Mesenchymal stem cell (in vitro differentiated cells and primary cell): Measurements from ENCODE around the gene GRHPR.

Experiments used
- DNase-seq: peaks from one replicate; pipeline ENCODE4 v3.0.0-alpha.2; 2013
- H2AFZ ChIP-seq: one replicate; pipeline ENCODE4 v1.6.1; 2013; ENCODE audit warnings: low read depth, mild to moderate bottlenecking, control low read depth, inconsistent platforms, low read length, moderate library complexity
- H2AK5ac ChIP-seq: 2 replicates; pipeline ENCODE4 v1.6.1; 2013; ENCODE audit warnings: low read length, moderate library complexity, mild to moderate bottlenecking, inconsistent platforms; ENCODE audit not compliant: severe bottlenecking
- H2BK120ac ChIP-seq: one replicate; pipeline ENCODE4 v1.6.1; 2013; ENCODE audit warnings: low read depth, mild to moderate bottlenecking, inconsistent platforms, low read length, moderate library complexity
- H2BK12ac ChIP-seq, 2 experiments: one replicate each; pipeline ENCODE4 v1.6.1; 2013; ENCODE audit warnings: inconsistent platforms in 2 of 2, low read length in 2 of 2, mild to moderate bottlenecking in 2 of 2, moderate library complexity in 2 of 2, control low read depth in 1 of 2
- H2BK15ac ChIP-seq: one replicate; pipeline ENCODE4 v1.6.1; 2013; ENCODE audit warnings: mild to moderate bottlenecking, low read depth, inconsistent platforms; ENCODE audit not compliant: poor library complexity, severe bottlenecking
- H2BK5ac ChIP-seq: 2 replicates; pipeline ENCODE4 v1.6.1; 2013; ENCODE audit warnings: low read depth, mild to moderate bottlenecking, low read length, control low read depth, inconsistent platforms; ENCODE audit not compliant: poor library complexity, severe bottlenecking
- H3K14ac ChIP-seq, 2 experiments: one replicate each; pipeline ENCODE4 v1.6.1; 2013; ENCODE audit warnings: inconsistent platforms in 2 of 2, low read length in 2 of 2, control low read depth in 1 of 2, mild to moderate bottlenecking in 1 of 2, moderate library complexity in 1 of 2
- H3K18ac ChIP-seq, 2 experiments: one replicate each; pipeline ENCODE4 v1.6.1; 2013; ENCODE audit warnings: inconsistent platforms in 2 of 2, low read length in 2 of 2, control low read depth in 1 of 2, low read depth in 1 of 2, mild to moderate bottlenecking in 1 of 2
- H3K23ac ChIP-seq, 2 experiments: one replicate each; pipeline ENCODE4 v1.6.1; 2013; ENCODE audit warnings: inconsistent platforms in 2 of 2, low read length in 2 of 2, mild to moderate bottlenecking in 2 of 2, moderate library complexity in 2 of 2, control low read depth in 1 of 2
- H3K27ac ChIP-seq: 2 replicates; pipeline ENCODE4 v1.5.1; 2013; ENCODE audit warnings: mild to moderate bottlenecking, moderate library complexity, low read length, control low read depth, inconsistent platforms; ENCODE audit not compliant: poor library complexity, severe bottlenecking
- H3K27me3 ChIP-seq, 2 experiments: 2 replicates each; pipeline versions ENCODE4 v1.6.1 to v1.7.0; 2013; ENCODE audit warnings: low read length in 2 of 2, mild to moderate bottlenecking in 2 of 2, moderate library complexity in 2 of 2, control low read depth in 1 of 2, inconsistent platforms in 1 of 2; ENCODE audit not compliant: control insufficient read depth in 1 of 2, insufficient read depth in 1 of 2
- H3K36me3 ChIP-seq, 2 experiments: 2 replicates each; pipeline versions ENCODE4 v1.6.1 to v1.7.0; 2013; ENCODE audit warnings: low read length in 2 of 2, control low read depth in 1 of 2, inconsistent platforms in 1 of 2, low read depth in 1 of 2, mild to moderate bottlenecking in 1 of 2; ENCODE audit not compliant: insufficient read depth in 2 of 2, control insufficient read depth in 1 of 2
- H3K4ac ChIP-seq, 2 experiments: one replicate each; pipeline ENCODE4 v1.6.1; 2013; ENCODE audit warnings: inconsistent platforms in 2 of 2, low read length in 2 of 2, mild to moderate bottlenecking in 2 of 2, moderate library complexity in 2 of 2, control low read depth in 1 of 2, low read depth in 1 of 2
- H3K4me1 ChIP-seq: 2 replicates; pipeline ENCODE4 v1.6.1; 2013; ENCODE audit warnings: low read depth, low read length, control low read depth; ENCODE audit not compliant: control insufficient read depth, insufficient read depth
- H3K4me2 ChIP-seq: 2 replicates; pipeline ENCODE4 v1.6.1; 2013; ENCODE audit warnings: low read length, mild to moderate bottlenecking, inconsistent platforms; ENCODE audit not compliant: poor library complexity, severe bottlenecking
- H3K4me3 ChIP-seq, 2 experiments: 2 replicates each; pipeline versions ENCODE4 v1.5.1 to v1.7.0; 2013; ENCODE audit warnings: low read length in 2 of 2, mild to moderate bottlenecking in 2 of 2, control low read depth in 1 of 2, low read depth in 1 of 2; ENCODE audit not compliant: insufficient read depth in 1 of 2
- H3K79me1 ChIP-seq: replicated peaks from 2 replicates; pipeline ENCODE4 v1.6.1; 2013; ENCODE audit warnings: mild to moderate bottlenecking, control low read depth, low read length, inconsistent platforms; ENCODE audit not compliant: poor library complexity, severe bottlenecking
- H3K9ac ChIP-seq: 2 replicates; pipeline ENCODE4 v1.7.0; 2013; ENCODE audit warnings: mild to moderate bottlenecking, low read length, moderate library complexity
- H3K9me3 ChIP-seq: 2 replicates; pipeline ENCODE4 v1.7.0; 2013; ENCODE audit warnings: mild to moderate bottlenecking, low read length; ENCODE audit not compliant: control insufficient read depth
- H4K8ac ChIP-seq: one replicate; pipeline ENCODE4 v1.6.1; 2013; ENCODE audit warnings: inconsistent platforms, mild to moderate bottlenecking, low read length, moderate library complexity
- H4K91ac ChIP-seq: one replicate; pipeline ENCODE4 v1.6.1; 2013; ENCODE audit warnings: mild to moderate bottlenecking, low read length, inconsistent platforms
- WGBS: methylation state at CpG from one replicate; pipeline ENCODE4 v1.1.7; 2013; ENCODE audit warnings: mixed read lengths; 5-methylcytosine and 5-hydroxymethylcytosine counted together

Gene GRHPR

DNA sequence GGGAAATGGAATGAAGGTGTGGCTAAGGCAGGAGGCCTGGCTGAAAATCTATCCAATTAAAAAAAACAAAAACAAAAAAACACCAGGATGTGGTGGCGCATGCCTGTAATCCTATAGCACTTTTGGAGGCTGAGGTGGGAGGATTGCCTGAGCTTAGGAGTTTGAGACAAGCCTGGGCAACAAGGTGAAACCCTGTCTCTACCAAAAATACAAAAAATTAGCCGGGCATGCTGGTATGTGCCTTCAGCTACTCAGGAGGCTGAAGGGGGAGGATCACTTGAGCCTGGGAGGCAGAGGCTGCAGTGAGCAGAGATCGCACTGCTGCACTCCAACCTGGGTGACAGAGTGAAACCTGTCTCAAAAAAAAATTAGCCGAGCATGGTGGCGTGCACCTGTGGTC is 21.1 kb downstream of the GRHPR start:
- Histone ChIP-seq H3K23ac (no peak overlapping the region), H3K4ac (no peak overlapping the region), H3K27me3 (no peaks in the 10 kb centered on the region), H2AK5ac (no peak overlapping the region), H3K9me3 (no peaks in the 10 kb centered on the region), H3K79me1 (peaks cover 40% of the 10 kb centered on the region), H4K91ac (no peak overlapping the region), H2BK5ac (no peak overlapping the region), H2BK12ac (no peak overlapping the region), H3K27ac (no peak overlapping the region), H2BK15ac (no peak overlapping the region), H3K14ac (no peak overlapping the region), H2AFZ (no peak overlapping the region), H2BK120ac (no peak overlapping the region), H4K8ac (no peak overlapping the region), H3K18ac (no peak overlapping the region), H3K9ac (no peak overlapping the region), H3K36me3 (peaks cover 31 to 60% of the 10 kb centered on the region in 2 experiments), H3K4me1 (peaks cover 7% of the 10 kb centered on the region), H3K4me3 (no peak overlapping the region), H3K4me2 (no peak overlapping the region)
- 94% methylated on average over 5 of the region's 5 CpGs for WGBS
- DNase-seq = no peak

DNA sequence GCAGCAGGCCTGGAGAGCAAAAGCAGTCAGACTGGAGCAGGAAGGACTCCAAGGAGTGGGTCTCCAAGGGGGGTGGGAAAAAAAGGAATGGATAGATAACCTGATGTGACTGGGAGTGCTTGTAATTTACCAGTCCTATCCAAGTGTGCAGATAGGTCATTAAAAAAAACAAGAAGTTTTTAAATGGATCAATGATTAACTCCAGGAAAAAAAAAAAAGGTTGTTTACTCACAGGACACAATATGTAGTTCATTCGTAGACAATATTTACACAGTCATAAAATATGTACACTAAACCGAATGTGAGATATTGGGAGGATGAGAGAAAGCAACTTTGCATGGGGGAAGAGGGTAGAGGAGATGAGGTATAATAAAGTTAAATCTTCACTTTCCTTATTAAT is 22.4 kb downstream of the GRHPR start:
- Histone ChIP-seq H2AFZ (no peak overlapping the region), H3K9me3 (no peaks in the 10 kb centered on the region), H3K79me1 (peaks cover 40% of the 10 kb centered on the region), H4K8ac (no peak overlapping the region), H2BK5ac (no peak overlapping the region), H3K4me3 (no peak overlapping the region), H2BK12ac (no peak overlapping the region), H3K23ac (no peak overlapping the region), H4K91ac (no peak overlapping the region), H3K27ac (no peak overlapping the region), H3K4me1 (peaks cover 5% of the 10 kb centered on the region), H3K36me3 (peaks cover 25 to 55% of the 10 kb centered on the region in 2 experiments), H3K4ac (no peak overlapping the region), H3K4me2 (no peak overlapping the region), H3K14ac (no peak overlapping the region), H3K9ac (no peak overlapping the region), H3K27me3 (no peaks in the 10 kb centered on the region), H2BK120ac (no peak overlapping the region), H3K18ac (no peak overlapping the region), H2AK5ac (no peak overlapping the region), H2BK15ac (no peak overlapping the region)
- no peak for DNase-seq
- WGBS = no CpG with 5 or more reads among the region's 2 CpGs

DNA sequence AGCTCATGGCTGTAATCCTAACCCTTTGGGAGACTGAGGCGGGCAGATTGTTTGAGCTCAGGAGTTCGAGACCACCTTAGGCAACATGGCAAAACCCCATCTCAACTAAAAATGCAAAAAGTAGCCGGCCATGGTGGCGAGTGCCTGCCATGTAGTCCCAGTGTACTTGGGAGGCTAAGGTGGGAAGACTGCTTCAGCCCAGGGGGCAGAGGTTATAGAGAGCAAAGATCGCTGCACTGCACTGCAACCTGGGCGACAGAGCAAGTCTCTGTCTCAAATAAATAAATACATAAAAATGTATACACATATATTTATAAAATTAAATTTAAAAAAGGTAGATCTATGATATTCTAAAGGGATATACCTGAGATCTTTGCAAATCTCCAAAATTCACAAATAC is 23.3 kb downstream of the GRHPR start:
- H2AFZ ChIP-seq = no peak overlapping the region
- H3K18ac ChIP-seq = no peak overlapping the region
- H3K36me3 ChIP-seq = peaks cover 17 to 47% of the 10 kb centered on the region in 2 experiments
- H3K4me1 ChIP-seq = peaks cover 5% of the 10 kb centered on the region
- no peak overlapping the region for H2BK120ac ChIP-seq
- H3K9me3 ChIP-seq = no peaks in the 10 kb centered on the region
- H4K8ac ChIP-seq = no peak overlapping the region
- DNase-seq = no peak
- H3K4me2 ChIP-seq = no peak overlapping the region
- H2BK12ac ChIP-seq = no peak overlapping the region
- H2AK5ac ChIP-seq = no peak overlapping the region
- no peak overlapping the region for H3K14ac ChIP-seq
- no peak overlapping the region for H2BK15ac ChIP-seq
- no peak overlapping the region for H3K9ac ChIP-seq
- no peaks in the 10 kb centered on the region for H3K27me3 ChIP-seq
- no peak overlapping the region for H3K4ac ChIP-seq
- no peak overlapping the region for H2BK5ac ChIP-seq
- peaks cover 35% of the 10 kb centered on the region for H3K79me1 ChIP-seq
- no peak overlapping the region for H3K23ac ChIP-seq
- H3K27ac ChIP-seq = no peak overlapping the region
- WGBS = 95% methylated on average over 2 of the region's 6 CpGs
- no peak overlapping the region for H3K4me3 ChIP-seq
- no peak overlapping the region for H4K91ac ChIP-seq

DNA sequence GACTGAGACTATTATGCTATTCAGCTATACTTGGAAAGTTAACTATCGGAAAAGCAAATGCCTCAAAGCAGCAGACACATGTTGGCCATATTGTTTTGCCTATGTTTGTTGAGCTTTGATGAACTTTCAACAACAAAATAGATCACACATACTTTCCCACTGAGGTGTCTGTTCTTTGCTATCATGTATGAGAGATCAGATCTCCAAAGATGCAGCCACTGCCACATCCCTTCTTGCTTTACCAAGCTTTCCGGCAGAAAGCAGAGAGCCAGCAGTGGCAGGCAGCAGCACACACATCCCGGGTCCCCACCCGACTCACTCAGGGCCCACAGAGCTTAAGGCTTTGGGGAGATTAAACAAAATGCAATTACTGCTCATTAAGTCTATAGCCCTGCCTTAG is 23.9 kb downstream of the GRHPR start:
- H2AFZ ChIP-seq = no peak overlapping the region
- no peak overlapping the region for H2BK5ac ChIP-seq
- no peak overlapping the region for H3K27ac ChIP-seq
- no peak overlapping the region for H3K9ac ChIP-seq
- H3K14ac ChIP-seq = no peak overlapping the region
- H3K18ac ChIP-seq = no peak overlapping the region
- no peak overlapping the region for H3K23ac ChIP-seq
- no peak overlapping the region for H4K91ac ChIP-seq
- no peak overlapping the region for H3K4me2 ChIP-seq
- H2BK120ac ChIP-seq = no peak overlapping the region
- H3K4me3 ChIP-seq = no peak overlapping the region
- peaks cover 5% of the 10 kb centered on the region for H3K4me1 ChIP-seq
- no peak overlapping the region for H4K8ac ChIP-seq
- no peak overlapping the region for H2AK5ac ChIP-seq
- no peak for DNase-seq
- peaks cover 12 to 42% of the 10 kb centered on the region in 2 experiments for H3K36me3 ChIP-seq
- peaks cover 33% of the 10 kb centered on the region for H3K79me1 ChIP-seq
- no peaks in the 10 kb centered on the region for H3K27me3 ChIP-seq
- WGBS = 92% methylated on average over 2 of the region's 4 CpGs
- no peak overlapping the region for H2BK12ac ChIP-seq
- no peaks in the 10 kb centered on the region for H3K9me3 ChIP-seq
- H3K4ac ChIP-seq = no peak overlapping the region
- H2BK15ac ChIP-seq = no peak overlapping the region
